ENCODE data around the gene IFI27. TPM values are rescaled to one million over a fixed set of nuclear protein-coding genes. Genes with fewer than 3 reads are reported as not detected.

The IFI27 gene
- total and polyA plus RNA-seq, 2 experiments from 2014 or later: 1.8 to 6.7 TPM

- TF ChIP-seq, protein P1, sequence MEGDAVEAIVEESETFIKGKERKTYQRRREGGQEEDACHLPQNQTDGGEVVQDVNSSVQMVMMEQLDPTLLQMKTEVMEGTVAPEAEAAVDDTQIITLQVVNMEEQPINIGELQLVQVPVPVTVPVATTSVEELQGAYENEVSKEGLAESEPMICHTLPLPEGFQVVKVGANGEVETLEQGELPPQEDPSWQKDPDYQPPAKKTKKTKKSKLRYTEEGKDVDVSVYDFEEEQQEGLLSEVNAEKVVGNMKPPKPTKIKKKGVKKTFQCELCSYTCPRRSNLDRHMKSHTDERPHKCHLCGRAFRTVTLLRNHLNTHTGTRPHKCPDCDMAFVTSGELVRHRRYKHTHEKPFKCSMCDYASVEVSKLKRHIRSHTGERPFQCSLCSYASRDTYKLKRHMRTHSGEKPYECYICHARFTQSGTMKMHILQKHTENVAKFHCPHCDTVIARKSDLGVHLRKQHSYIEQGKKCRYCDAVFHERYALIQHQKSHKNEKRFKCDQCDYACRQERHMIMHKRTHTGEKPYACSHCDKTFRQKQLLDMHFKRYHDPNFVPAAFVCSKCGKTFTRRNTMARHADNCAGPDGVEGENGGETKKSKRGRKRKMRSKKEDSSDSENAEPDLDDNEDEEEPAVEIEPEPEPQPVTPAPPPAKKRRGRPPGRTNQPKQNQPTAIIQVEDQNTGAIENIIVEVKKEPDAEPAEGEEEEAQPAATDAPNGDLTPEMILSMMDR (IDR thresholded peaks at IDR 0.05; ENCODE audit: poor library complexity): no peak
- TF ChIP-seq EZH2phosphoT487 (IDR thresholded peaks at IDR 0.05; ENCODE audit: low read depth, severe bottlenecking, unreplicated experiment) (no peak), EZH2 (IDR thresholded peaks at IDR 0.05; ENCODE audit: borderline replicate concordance) (no peak)
- Histone ChIP-seq H3K27ac (no peak overlapping the region), H3K36me3 (replicated peaks; ENCODE audit: insufficient read depth, low read depth) (no peaks in the 10 kb centered on the region), H2AFZ (no peak overlapping the region), H3K4me1 (ENCODE audit: insufficient read depth) (peaks cover 27% of the 10 kb centered on the region), H3K9me2 (replicated peaks; ENCODE audit: insufficient read depth) (no peaks in the 10 kb centered on the region), H3K27me3 (no peaks in the 10 kb centered on the region), H3K79me2 (peaks cover 91% of the 10 kb centered on the region), H3K9me3 (ENCODE audit: low read depth) (no peaks in the 10 kb centered on the region), H4K20me1 (ENCODE audit: insufficient read depth, poor library complexity, severe bottlenecking) (peaks cover 41% of the 10 kb centered on the region), H3K4me2 (peak overlapping the region; percentile 90), H3K4me3 (no peak overlapping the region)
- WGBS (ENCODE audit: low lambda C conversion rate, missing lambda C conversion rate): 95% methylated on average over 5 of the region's 5 CpGs
- DNase-seq (ENCODE audit: low spot score): no peak
Measured at GRCh38 chr14:94077823-94078222, 32.7 kb upstream of the IFI27 start.

GRCh38 chr14:94079891-94080620 is 30.5 kb upstream of the IFI27 start:
- Histone ChIP-seq H3K4me2 (peak overlapping the region; percentile 90), H3K36me3 (replicated peaks; ENCODE audit: insufficient read depth, low read depth) (no peaks in the 10 kb centered on the region), H3K9me3 (ENCODE audit: low read depth) (no peaks in the 10 kb centered on the region), H3K9me2 (replicated peaks; ENCODE audit: insufficient read depth) (no peaks in the 10 kb centered on the region), H2AFZ (peak overlapping the region; percentile 58), H3K27me3 (no peaks in the 10 kb centered on the region), H3K4me1 (ENCODE audit: insufficient read depth) (peaks cover 33% of the 10 kb centered on the region), H4K20me1 (ENCODE audit: insufficient read depth, poor library complexity, severe bottlenecking) (peaks cover 38% of the 10 kb centered on the region), H3K79me2 (peaks cover 81% of the 10 kb centered on the region), H3K4me3 (peak overlapping the region; percentile 94), H3K27ac (peak overlapping the region; percentile 96)
- WGBS (ENCODE audit: low lambda C conversion rate, missing lambda C conversion rate): 10% methylated on average over 15 of the region's 15 CpGs
- DNase-seq (ENCODE audit: low spot score): no peak
- TF ChIP-seq EZH2 (IDR thresholded peaks at IDR 0.05; ENCODE audit: borderline replicate concordance): no peak
- no peak for TF ChIP-seq EZH2phosphoT487 (IDR thresholded peaks at IDR 0.05; ENCODE audit: low read depth, severe bottlenecking, unreplicated experiment)

DNA sequence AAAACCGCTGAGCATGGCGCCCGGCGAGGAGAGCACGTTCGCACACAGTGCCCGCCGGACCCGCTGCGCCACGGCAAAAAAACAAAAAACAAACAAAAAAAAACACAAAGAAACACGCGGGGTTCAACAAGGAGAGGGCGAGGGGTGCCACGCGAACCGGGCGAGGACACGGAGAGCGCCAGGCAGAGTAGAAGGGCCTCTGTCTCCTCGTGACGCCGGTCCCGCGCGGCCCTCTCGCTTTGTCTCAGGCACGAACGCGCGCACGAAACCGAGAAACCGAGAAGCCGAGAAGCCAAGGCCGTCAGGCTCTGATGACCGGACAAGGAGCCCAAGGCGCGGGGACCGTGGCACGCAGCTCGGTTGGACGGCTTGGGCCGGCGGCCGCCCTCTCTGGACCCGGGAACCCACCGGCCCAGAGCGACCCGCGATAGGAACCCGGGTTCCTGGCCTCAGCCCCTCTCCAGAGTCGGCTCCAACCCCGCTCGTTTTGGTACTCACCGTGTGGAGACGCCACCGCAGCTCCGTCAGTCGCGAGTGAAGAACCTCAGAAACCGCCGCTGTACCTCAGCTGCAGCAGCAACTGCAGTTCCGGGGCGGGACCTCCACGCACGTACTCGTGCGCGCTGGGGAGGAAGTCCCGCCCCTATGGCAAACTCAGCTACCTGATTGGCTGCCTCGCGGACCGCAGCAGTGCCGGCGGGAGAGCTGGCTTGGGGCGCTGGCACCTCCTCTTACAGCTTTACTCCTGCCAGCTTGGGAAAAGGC is 29.7 kb upstream of the IFI27 start, which contains the start of the genes DDX24 and IFI27L1:
Gene DDX24, minus strand, starts transcription at position 582 of the 765 bp plus-strand sequence. CDS start 1,460 bp downstream, outside the sequence.
Gene IFI27L1, plus strand, starts transcription at position 690 of the 765 bp plus-strand sequence. CDS start 15,628 bp downstream, outside the sequence.
- Histone ChIP-seq H3K9me3 (ENCODE audit: low read depth) (no peaks in the 10 kb centered on the region), H3K4me2 (peak within 1 kb of the TSS; percentile 90), H3K36me3 (replicated peaks; ENCODE audit: insufficient read depth, low read depth) (no peaks in the 10 kb centered on the region), H4K20me1 (ENCODE audit: insufficient read depth, poor library complexity, severe bottlenecking) (peaks cover 36% of the 10 kb centered on the region), H3K27ac (peak within 1 kb of the TSS; percentile 96), H2AFZ (peak within 1 kb of the TSS; percentile 80), H3K27me3 (no peaks in the 10 kb centered on the region), H3K4me3 (peak within 1 kb of the TSS; percentile 94), H3K4me1 (ENCODE audit: insufficient read depth) (peaks cover 33% of the 10 kb centered on the region), H3K9me2 (replicated peaks; ENCODE audit: insufficient read depth) (no peaks in the 10 kb centered on the region), H3K79me2 (peaks cover 76% of the 10 kb centered on the region)
- peak; percentile 97 for DNase-seq (ENCODE audit: low spot score)
- WGBS (ENCODE audit: low lambda C conversion rate, missing lambda C conversion rate): under 1% methylated on average over 71 of the region's 77 CpGs
- no peak for TF ChIP-seq EZH2phosphoT487 (IDR thresholded peaks at IDR 0.05; ENCODE audit: low read depth, severe bottlenecking, unreplicated experiment)
- TF ChIP-seq EZH2 (IDR thresholded peaks at IDR 0.05; ENCODE audit: borderline replicate concordance): no peak
- TF ChIP-seq, protein P1 (IDR thresholded peaks at IDR 0.05; ENCODE audit: poor library complexity): no peak

Data from hepatocyte (in vitro differentiated cells).